GM23338 (cell line): ENCODE measurements around the gene CCDC157. TPM values are rescaled to one million over a fixed set of nuclear protein-coding genes. Genes with fewer than 3 reads are reported as not detected.

Source experiments
- ATAC-seq: fragments of 200-7000 bp; cut with Tn5 transposase; 3 replicates; pipeline ENCODE4 v1.9.1; 2020
- DNase-seq: peaks from one replicate; pipeline ENCODE4 v3.0.0-alpha.2; 2015; ENCODE audit warnings: low spot score
- H2AFZ ChIP-seq: fragments of 200-600 bp; sonication (generic); 2 replicates; pipeline ENCODE4 v1.8.0; 2016; ENCODE audit warnings: antibody characterized with exemption, mild to moderate bottlenecking, moderate library complexity
- H3F3A ChIP-seq: fragments of 200-600 bp; sonication (generic); replicated peaks from 2 replicates; pipeline ENCODE4 v1.8.0; 2017; ENCODE audit warnings: antibody characterized with exemption, mixed run types, low read depth
- H3K27ac ChIP-seq: fragments of 200-600 bp; sonication (generic); 2 replicates; pipeline ENCODE4 v1.6.1; 2016; ENCODE audit warnings: low read depth
- H3K27me3 ChIP-seq: fragments of 200-600 bp; sonication (generic); 2 replicates; pipeline ENCODE4 v1.8.0; 2016; ENCODE audit warnings: mild to moderate bottlenecking, mixed run types, moderate library complexity; ENCODE audit not compliant: insufficient read depth
- H3K36me3 ChIP-seq: fragments of 200-600 bp; sonication (generic); 2 replicates; pipeline ENCODE4 v1.8.0; 2016; ENCODE audit warnings: mild to moderate bottlenecking; ENCODE audit not compliant: insufficient read depth
- H3K4me1 ChIP-seq: fragments of 200-600 bp; sonication (generic); 2 replicates; pipeline ENCODE4 v1.8.0; 2016; ENCODE audit warnings: mild to moderate bottlenecking, moderate library complexity; ENCODE audit not compliant: insufficient read depth
- H3K4me2 ChIP-seq: fragments of 200-600 bp; sonication (generic); 2 replicates; pipeline ENCODE4 v1.7.1; 2017; ENCODE audit warnings: mixed run types
- H3K4me3 ChIP-seq: fragments of 200-600 bp; sonication (generic); 2 replicates; pipeline ENCODE4 v1.6.1; 2016; ENCODE audit warnings: mixed run types
- H3K79me2 ChIP-seq: fragments of 200-600 bp; sonication (generic); replicated peaks from 2 replicates; pipeline ENCODE4 v1.8.0; 2017; ENCODE audit warnings: mild to moderate bottlenecking; ENCODE audit not compliant: insufficient read depth
- H3K9me2 ChIP-seq: fragments of 200-600 bp; sonication (generic); 2 replicates; pipeline ENCODE4 v1.8.0; 2017; ENCODE audit not compliant: insufficient read depth
- H4K20me1 ChIP-seq: fragments of 200-600 bp; sonication (generic); replicated peaks from 2 replicates; pipeline ENCODE4 v1.8.0; 2017; ENCODE audit warnings: mild to moderate bottlenecking; ENCODE audit not compliant: insufficient read depth
- H3K27ac Mint-ChIP-seq: 2 replicates; pipeline ENCODE4 v1.8.0; 2020; ENCODE audit warnings: inconsistent platforms, mild to moderate bottlenecking, moderate library complexity, mixed read lengths
- H3K27me3 Mint-ChIP-seq: 3 replicates; pipeline ENCODE4 v1.8.0; 2022; ENCODE audit warnings: low read depth, mild to moderate bottlenecking, moderate library complexity, mixed read lengths, inconsistent platforms; ENCODE audit not compliant: insufficient read depth, poor library complexity
- H3K36me3 Mint-ChIP-seq: 3 replicates; pipeline ENCODE4 v1.8.0; 2021; ENCODE audit warnings: low read depth, mild to moderate bottlenecking, inconsistent platforms, moderate library complexity, mixed read lengths
- H3K4me1 Mint-ChIP-seq: 3 replicates; pipeline ENCODE4 v1.8.0; 2020; ENCODE audit warnings: mild to moderate bottlenecking, inconsistent platforms, mixed read lengths
- H3K4me3 Mint-ChIP-seq: 3 replicates; pipeline ENCODE4 v1.8.0; 2021; ENCODE audit warnings: moderate library complexity, mild to moderate bottlenecking, inconsistent platforms, mixed read lengths
- H3K9me3 Mint-ChIP-seq: 3 replicates; pipeline ENCODE4 v1.8.0; 2020; ENCODE audit warnings: moderate library complexity, mild to moderate bottlenecking, inconsistent platforms, mixed read lengths
- EZH2 ChIP-seq: fragments of 200-600 bp; sonication (generic); IDR thresholded peaks from one replicate; pipeline ENCODE4 v1.8.0; 2017; ENCODE audit warnings: antibody characterized with exemption, mild to moderate bottlenecking, low read depth; ENCODE audit not compliant: unreplicated experiment
- JUNB ChIP-seq: IDR thresholded peaks from one replicate; pipeline ENCODE4 v1.6.1; 2016; ENCODE audit warnings: antibody characterized with exemption; ENCODE audit not compliant: unreplicated experiment
- NANOG ChIP-seq: IDR thresholded peaks from 2 replicates; pipeline ENCODE4 v1.6.1; 2016; ENCODE audit warnings: antibody characterized with exemption, borderline replicate concordance
- POLR2AphosphoS5 ChIP-seq: IDR thresholded peaks from 2 replicates; pipeline ENCODE4 v1.6.1; 2016; ENCODE audit warnings: antibody characterized with exemption, low read depth
- STAT1 ChIP-seq: IDR thresholded peaks from one replicate; pipeline ENCODE4 v1.6.1; 2016; ENCODE audit warnings: antibody characterized with exemption; ENCODE audit not compliant: unreplicated experiment
- ZNF331 ChIP-seq: fragments of 250-450 bp; sonication (Bioruptor Pico); IDR thresholded peaks from 2 replicates; pipeline ENCODE4 v1.5.0; 2020; ENCODE audit warnings: low read depth, mild to moderate bottlenecking, moderate library complexity
- ZNF462 ChIP-seq: fragments of 250-450 bp; sonication (Bioruptor Pico); IDR thresholded peaks from 2 replicates; pipeline ENCODE4 v1.5.0; 2020; ENCODE audit warnings: mild to moderate bottlenecking, moderate library complexity
- polyA plus RNA-seq: library from polyadenylated mRNA; unstranded; fragments of >200 nt; fragmentation: Nextera tagmentation; extraction: Ambion mirVana; gene quantifications from 2 replicates; pipeline ENCODE4 v1.2.1, GENCODE V29; 2016
- total RNA-seq: library from RNA; depleted of rRNA; stranded (reverse); fragments of >200 nt; shearing (Covaris generic); gene quantifications from 2 replicates; pipeline ENCODE4 v1.2.3, GENCODE V29; 2014

CCDC157 gene
- total and polyA plus RNA-seq, 2 experiments from 2014 or later: 3.8 to 7.9 TPM

GRCh38 chr22:30358541-30358940, 1.7 kb downstream of the CCDC157 start:
- ATAC-seq (no peak), DNase-seq (no peak)
- peaks cover 26% of the 10 kb centered on the region for H4K20me1 ChIP-seq
- H3K27ac ChIP-seq: 0 out of 2 replicates have a peak overlapping the region, but pooled peaks have one; percentile 90
- H3K36me3 Mint-ChIP-seq: peaks cover 10% of the 10 kb centered on the region
- H3F3A ChIP-seq: 0 out of 2 replicates have a peak, but pooled peaks cover 13% of the 10 kb centered on the region
- no peak overlapping the region for H3K27ac Mint-ChIP-seq
- no peaks in the 10 kb centered on the region for H3K36me3 ChIP-seq
- no peaks in the 10 kb centered on the region for H3K27me3 ChIP-seq
- H3K79me2 ChIP-seq: peaks cover 33% of the 10 kb centered on the region
- H3K4me2 ChIP-seq: peak overlapping the region; percentile 90; the same call in 1 of the 2 replicates
- no peaks in the 10 kb centered on the region for H3K9me2 ChIP-seq
- peaks cover 37% of the 10 kb centered on the region for H3K4me1 Mint-ChIP-seq
- peaks cover 8% of the 10 kb centered on the region for H3K27me3 Mint-ChIP-seq
- H3K4me1 ChIP-seq: peaks cover 32% of the 10 kb centered on the region
- peak overlapping the region; percentile 96; the same call in 1 of the 2 replicates for H3K4me3 ChIP-seq
- H3K4me3 Mint-ChIP-seq: peak overlapping the region; percentile 98; the same call in 2 of the 3 replicates
- no peaks in the 10 kb centered on the region for H3K9me3 Mint-ChIP-seq
- TF ChIP-seq NANOG (no peak), ZNF331 (CRISPR knock-in tag) (no peak), POLR2AphosphoS5 (no peak)
- no peak overlapping the region for H2AFZ ChIP-seq

GRCh38 chr22:30361916-30362650, 5.3 kb downstream of the CCDC157 start:
- H4K20me1 ChIP-seq: no peaks in the 10 kb centered on the region
- H3K36me3 ChIP-seq: no peaks in the 10 kb centered on the region
- H3K27me3 Mint-ChIP-seq: peaks cover 11% of the 10 kb centered on the region
- no peak for TF ChIP-seq ZNF462 (CRISPR knock-in tag)
- no peak for TF ChIP-seq JUNB
- TF ChIP-seq EZH2: no peak
- no peak for TF ChIP-seq ZNF331 (CRISPR knock-in tag)
- TF ChIP-seq STAT1: no peak
- TF ChIP-seq POLR2AphosphoS5: no peak
- H3K27me3 ChIP-seq: no peaks in the 10 kb centered on the region
- ATAC-seq (no peak), DNase-seq (no peak)
- peaks cover 27% of the 10 kb centered on the region for H3K4me1 Mint-ChIP-seq
- 0 out of 2 replicates have a peak, but pooled peaks cover 5% of the 10 kb centered on the region for H3K79me2 ChIP-seq
- H3K4me2 ChIP-seq: peak overlapping the region; percentile 69; the same call in 1 of the 2 replicates
- peaks cover 23% of the 10 kb centered on the region for H3K4me1 ChIP-seq
- H3K27ac ChIP-seq: peak overlapping the region; percentile 72; the same call in 1 of the 2 replicates
- H3F3A ChIP-seq: 0 out of 2 replicates have a peak, but pooled peaks cover 12% of the 10 kb centered on the region
- no peaks in the 10 kb centered on the region for H3K9me3 Mint-ChIP-seq
- H3K36me3 Mint-ChIP-seq: peaks cover 6% of the 10 kb centered on the region; the same call in 1 of the 3 replicates
- peak overlapping the region; percentile 23 for H3K27ac Mint-ChIP-seq
- H3K4me3 Mint-ChIP-seq: peak overlapping the region; percentile 14; the same call in 1 of the 3 replicates
- H2AFZ ChIP-seq: peak overlapping the region; percentile 29; the same call in 1 of the 2 replicates
- 0 out of 2 replicates have a peak overlapping the region, but pooled peaks have one; percentile 30 for H3K4me3 ChIP-seq
- no peaks in the 10 kb centered on the region for H3K9me2 ChIP-seq
